CD8-positive, alpha-beta memory T cell (primary cell): ENCODE results near the gene RAD17. TPM values are rescaled to one million over a fixed set of nuclear protein-coding genes. Genes with fewer than 3 reads are reported as not detected.
A peak's percentile ranks its signal among the peaks of the same experiment; 100 is the strongest.
"Not testable (repeated sequence)": the region's sequence is repeated elsewhere in the genome, so short reads cannot be mapped to it uniquely, and the experiment has no call there.

Experiments used
- CTCF ChIA-PET: fragments of 350-600 bp; sonication (Branson Sonifier 250); formaldehyde crosslinking; loops from one replicate; lab custom pipeline; 2021; ENCODE audit warnings: antibody characterized with exemption; lab: Charles Lee
- POLR2A ChIA-PET: fragments of 350-600 bp; sonication (Branson Sonifier 250); formaldehyde crosslinking; loops from one replicate; lab custom pipeline; 2021; ENCODE audit warnings: antibody characterized with exemption; lab: Charles Lee
- DNase-seq, 5 donors: peaks; one replicate each; pipeline versions ENCODE4 v3.0.0 to v3.0.0-alpha.2; 2020 to 2022; ENCODE audit warnings: mixed read lengths in 1 of 5
- H3K27ac ChIP-seq: one replicate; pipeline ENCODE4 v1.7.0; 2013; ENCODE audit warnings: low read depth, mild to moderate bottlenecking, low read length, moderate library complexity
- H3K27me3 ChIP-seq: 2 replicates; pipeline ENCODE4 v1.7.0; 2013; ENCODE audit warnings: low read length, mild to moderate bottlenecking; ENCODE audit not compliant: insufficient read depth, poor library complexity, severe bottlenecking
- H3K36me3 ChIP-seq: 2 replicates; pipeline ENCODE4 v1.7.0; 2013; ENCODE audit warnings: mild to moderate bottlenecking, low read length, moderate library complexity; ENCODE audit not compliant: insufficient read depth
- H3K4me1 ChIP-seq: 2 replicates; pipeline ENCODE4 v1.7.0; 2013; ENCODE audit warnings: mild to moderate bottlenecking, low read length, moderate library complexity; ENCODE audit not compliant: insufficient read depth
- H3K4me3 ChIP-seq: 2 replicates; pipeline ENCODE4 v1.7.0; 2013; ENCODE audit warnings: mild to moderate bottlenecking, low read length
- H3K9me3 ChIP-seq: 2 replicates; pipeline ENCODE4 v1.7.0; 2013; ENCODE audit warnings: mild to moderate bottlenecking, low read length
- H3K27ac Mint-ChIP-seq, 8 donors: one replicate each; pipeline ENCODE4 v1.8.0; 2020 to 2021; ENCODE audit warnings: mixed read lengths in 8 of 8, mild to moderate bottlenecking in 6 of 8, inconsistent platforms in 3 of 8, moderate library complexity in 3 of 8
- H3K27me3 Mint-ChIP-seq, 2 donors: one replicate each; pipeline ENCODE4 v1.8.0; 2020 to 2021; ENCODE audit warnings: mixed read lengths in 2 of 2, mild to moderate bottlenecking in 1 of 2, moderate library complexity in 1 of 2
- H3K36me3 Mint-ChIP-seq, 3 donors: one replicate each; pipeline ENCODE4 v1.8.0; 2020 to 2021; ENCODE audit warnings: mixed read lengths in 3 of 3, inconsistent platforms in 1 of 3, mild to moderate bottlenecking in 1 of 3
- H3K4me1 Mint-ChIP-seq, 3 donors: one replicate each; pipeline ENCODE4 v1.8.0; 2020 to 2021; ENCODE audit warnings: mixed read lengths in 3 of 3, inconsistent platforms in 1 of 3, mild to moderate bottlenecking in 1 of 3
- H3K4me3 Mint-ChIP-seq, 7 donors: one replicate each; pipeline ENCODE4 v1.8.0; 2020 to 2021; ENCODE audit warnings: mixed read lengths in 7 of 7, mild to moderate bottlenecking in 6 of 7, moderate library complexity in 4 of 7, inconsistent platforms in 2 of 7
- H3K9me3 Mint-ChIP-seq, 5 donors: one replicate each; pipeline ENCODE4 v1.8.0; 2020 to 2022; ENCODE audit warnings: mixed read lengths in 5 of 5, mild to moderate bottlenecking in 3 of 5, moderate library complexity in 2 of 5, inconsistent platforms in 1 of 5
- polyA plus RNA-seq: library from polyadenylated mRNA; unstranded; fragments of 300-500 nt; fragmentation: Illumina TruSeq; gene quantifications from one replicate; pipeline ENCODE4 v1.2.3, GENCODE V29; 2021
- total RNA-seq, 2 experiments: library from RNA; stranded (reverse); gene quantifications; one replicate each; pipeline ENCODE4 v1.2.3, GENCODE V29; 2021

RAD17 gene
- total and polyA plus RNA-seq, 3 experiments from 2014 or later = 26.5 to 28.4 (median 27.6) TPM

GRCh38 chr5:69367697-69368279, 1.8 kb upstream of the RAD17 start:
- Histone ChIP-seq H3K27ac (peak overlapping the region; percentile 99), H3K27me3 (no peaks in the 10 kb centered on the region), H3K36me3 (peaks cover 21% of the 10 kb centered on the region), H3K4me3 (peak overlapping the region; percentile 70), H3K9me3 (no peaks in the 10 kb centered on the region), H3K4me1 (peaks cover 24% of the 10 kb centered on the region)
- H3K36me3 Mint-ChIP-seq = peaks cover 3 to 49% (median 10%) of the 10 kb centered on the region in 3 donors
- POLR2A ChIA-PET = no interaction called here
- H3K4me1 Mint-ChIP-seq = peaks cover 33 to 69% (median 68%) of the 10 kb centered on the region in 3 donors
- H3K27me3 Mint-ChIP-seq = no peaks in the 10 kb centered on the region
- no peak for DNase-seq
- peak overlapping the region; percentile 6 to 100 (median 98) for H3K27ac Mint-ChIP-seq
- peak overlapping the region; percentile 90 to 98 (median 94) for H3K4me3 Mint-ChIP-seq
- H3K9me3 Mint-ChIP-seq = peaks cover 0 to 2% (median 0%) of the 10 kb centered on the region in 5 donors
- CTCF ChIA-PET = interaction anchor here (1.5 kb wide), 1 partner anchor 12 kb away, joined by 4 read pairs; no protein-coding TSS in a partner anchor

GRCh38 chr5:69368458-69369339, 919 bp upstream of the RAD17 start:
- Mint-ChIP-seq H3K36me3 (peaks cover 3 to 44% (median 10%) of the 10 kb centered on the region in 3 donors), H3K9me3 (peaks cover 0 to 2% (median 0%) of the 10 kb centered on the region in 5 donors), H3K4me3 (peak overlapping the region; percentile 90 to 98 (median 95)), H3K27me3 (no peaks in the 10 kb centered on the region), H3K4me1 (peaks cover 35 to 67% (median 65%) of the 10 kb centered on the region in 3 donors), H3K27ac (peak overlapping the region; percentile 92 to 100 (median 98))
- peak in 2 of 5 donors; percentile 21 to 61 for DNase-seq
- H3K9me3 ChIP-seq = no peaks in the 10 kb centered on the region
- H3K27me3 ChIP-seq = no peaks in the 10 kb centered on the region
- H3K4me1 ChIP-seq = peaks cover 24% of the 10 kb centered on the region
- H3K4me3 ChIP-seq = peak overlapping the region; percentile 70
- CTCF ChIA-PET = no interaction called here
- peak overlapping the region; percentile 99 for H3K27ac ChIP-seq
- H3K36me3 ChIP-seq = peaks cover 18% of the 10 kb centered on the region
- POLR2A ChIA-PET = interaction anchor here (1.9 kb wide), 1 partner anchor 134 kb away, joined by 4 read pairs; the partner anchor contains the start of gene CDK7

- POLR2A ChIA-PET = interaction anchor here (0.5 to 1.9 kb wide), 4 partner anchors 38 to 277 kb away, joined by 3 to 5 read pairs (median 4); partner anchors contain the start of genes CCDC125, CDK7 and SLC30A5
- Histone ChIP-seq H3K4me1 (peaks cover 24% of the 10 kb centered on the region), H3K27ac (peak overlapping the region; percentile 99), H3K4me3 (peak overlapping the region; percentile 70)
- not testable (repeated sequence) for H3K27me3 ChIP-seq, DNase-seq, H3K9me3 ChIP-seq, H3K36me3 ChIP-seq, H3K27me3 Mint-ChIP-seq, H3K9me3 Mint-ChIP-seq
- Mint-ChIP-seq H3K4me3 (peak overlapping the region; percentile 91 to 98 (median 95)), H3K4me1 (peaks cover 33 to 56% (median 54%) of the 10 kb centered on the region in 3 donors), H3K36me3 (peaks cover 1 to 42% (median 6%) of the 10 kb centered on the region in 3 donors), H3K27ac (peak overlapping the region; percentile 98 to 100 (median 99))
- CTCF ChIA-PET = interaction anchor here (0.9 to 1.2 kb wide), 3 partner anchors 10 to 277 kb away, joined by 3 to 8 read pairs (median 3); partner anchors contain the start of genes CDK7 and SLC30A5
Measured at GRCh38 chr5:69370335-69370734, 717 bp downstream of the RAD17 start.

- ChIA-PET POLR2A (interaction anchor here (1.1 kb wide), 1 partner anchor 9 kb away, joined by 3 read pairs; no protein-coding TSS in a partner anchor), CTCF (interaction anchor here (0.8 to 1.4 kb wide), 3 partner anchors 22 to 57 kb away, joined by 3 read pairs; partner anchors contain the start of gene CCDC125)
- Mint-ChIP-seq H3K27me3 (no peaks in the 10 kb centered on the region), H3K36me3 (peaks cover 0 to 41% (median 3%) of the 10 kb centered on the region in 3 donors), H3K4me1 (peaks cover 25 to 43% (median 40%) of the 10 kb centered on the region in 3 donors), H3K4me3 (peak overlapping the region in 3 of 7 donors; percentile 27 to 72 (median 50)), H3K27ac (peak overlapping the region in 2 of 8 donors; percentile 45 to 71), H3K9me3 (no peaks in the 10 kb centered on the region)
- peaks cover 24% of the 10 kb centered on the region for H3K4me1 ChIP-seq
- no peaks in the 10 kb centered on the region for H3K9me3 ChIP-seq
- H3K27me3 ChIP-seq = no peaks in the 10 kb centered on the region
- DNase-seq = no peak
- no peaks in the 10 kb centered on the region for H3K36me3 ChIP-seq
- no peak overlapping the region for H3K27ac ChIP-seq
- H3K4me3 ChIP-seq = no peak overlapping the region
Measured at GRCh38 chr5:69372394-69372793, 2.8 kb downstream of the RAD17 start.

- H3K4me1 ChIP-seq = peaks cover 11% of the 10 kb centered on the region
- H3K27ac Mint-ChIP-seq = peak overlapping the region in 1 of 8 donors; percentile 61
- peaks cover 12 to 28% (median 21%) of the 10 kb centered on the region in 3 donors for H3K4me1 Mint-ChIP-seq
- H3K27me3 Mint-ChIP-seq = no peaks in the 10 kb centered on the region
- no peak overlapping the region for H3K4me3 ChIP-seq
- H3K9me3 ChIP-seq = no peaks in the 10 kb centered on the region
- H3K27ac ChIP-seq = no peak overlapping the region
- no peaks in the 10 kb centered on the region for H3K9me3 Mint-ChIP-seq
- H3K27me3 ChIP-seq = no peaks in the 10 kb centered on the region
- no peaks in the 10 kb centered on the region for H3K36me3 ChIP-seq
- no peak for DNase-seq
- no peak overlapping the region for H3K4me3 Mint-ChIP-seq
- CTCF ChIA-PET = no interaction called here
- POLR2A ChIA-PET = no interaction called here
- H3K36me3 Mint-ChIP-seq = peaks cover 0 to 38% (median 3%) of the 10 kb centered on the region in 3 donors
Measured at GRCh38 chr5:69374911-69375446, 5.4 kb downstream of the RAD17 start.

GRCh38 chr5:69378376-69378775, 8.8 kb downstream of the RAD17 start:
- Histone ChIP-seq H3K4me3 (no peak overlapping the region), H3K9me3 (no peaks in the 10 kb centered on the region), H3K27ac (no peak overlapping the region), H3K4me1 (no peaks in the 10 kb centered on the region), H3K27me3 (no peaks in the 10 kb centered on the region), H3K36me3 (no peaks in the 10 kb centered on the region)
- H3K27me3 Mint-ChIP-seq = no peaks in the 10 kb centered on the region
- no peak overlapping the region for H3K4me3 Mint-ChIP-seq
- no peaks in the 10 kb centered on the region for H3K4me1 Mint-ChIP-seq
- no peak overlapping the region for H3K27ac Mint-ChIP-seq
- no peaks in the 10 kb centered on the region for H3K9me3 Mint-ChIP-seq
- POLR2A ChIA-PET = no interaction called here
- DNase-seq = no peak
- H3K36me3 Mint-ChIP-seq = peaks cover 0 to 58% (median 5%) of the 10 kb centered on the region in 3 donors
- CTCF ChIA-PET = no interaction called here

GRCh38 chr5:69404659-69405330, 35.2 kb downstream of the RAD17 start:
- no peaks in the 10 kb centered on the region for H3K9me3 ChIP-seq
- H3K4me1 ChIP-seq = no peaks in the 10 kb centered on the region
- no peaks in the 10 kb centered on the region for H3K27me3 ChIP-seq
- ChIA-PET CTCF (interaction anchor here (1.1 kb wide), 1 partner anchor 40 kb away, joined by 3 read pairs; no protein-coding TSS in a partner anchor), POLR2A (no interaction called here)
- peak overlapping the region in 2 of 8 donors; percentile 17 to 59 for H3K27ac Mint-ChIP-seq
- no peak overlapping the region for H3K4me3 Mint-ChIP-seq
- H3K27me3 Mint-ChIP-seq = peaks cover 0 to 1% of the 10 kb centered on the region in 2 donors
- H3K36me3 Mint-ChIP-seq = peaks cover 21 to 52% (median 25%) of the 10 kb centered on the region in 3 donors
- DNase-seq = no peak
- H3K27ac ChIP-seq = no peak overlapping the region
- H3K4me3 ChIP-seq = no peak overlapping the region
- H3K36me3 ChIP-seq = peaks cover 7% of the 10 kb centered on the region
- H3K4me1 Mint-ChIP-seq = no peaks in the 10 kb centered on the region
- H3K9me3 Mint-ChIP-seq = peaks cover 0 to 3% (median 0%) of the 10 kb centered on the region in 5 donors
